Upper lobe of right lung (tissue), 1 donor: ENCODE results near the gene CHD2. TPM values are rescaled to one million over a fixed set of nuclear protein-coding genes. Genes with fewer than 3 reads are reported as not detected.

Experiments used
- ATAC-seq: fragments of 200-7000 bp; cut with Tn5 transposase; one replicate; pipeline ENCODE4 v1.9.1; 2020; ENCODE audit warnings: mild to moderate bottlenecking, moderate library complexity
- DNase-seq: peaks from one replicate; pipeline ENCODE4 v3.0.0-alpha.2; 2020
- H3K27ac ChIP-seq: fragments of 200-600 bp; one replicate; pipeline ENCODE4 v1.8.0; 2022
- H3K27me3 ChIP-seq: fragments of 200-600 bp; one replicate; pipeline ENCODE4 v1.8.0; 2022; ENCODE audit warnings: mild to moderate bottlenecking
- H3K36me3 ChIP-seq: fragments of 200-600 bp; one replicate; pipeline ENCODE4 v1.8.0; 2022
- H3K4me1 ChIP-seq: fragments of 200-600 bp; one replicate; pipeline ENCODE4 v1.8.0; 2022
- H3K4me3 ChIP-seq: fragments of 200-600 bp; one replicate; pipeline ENCODE4 v1.8.0; 2022; ENCODE audit warnings: mild to moderate bottlenecking
- H3K9me3 ChIP-seq: fragments of 200-600 bp; one replicate; pipeline ENCODE4 v1.8.0; 2022
- CTCF ChIP-seq: fragments of 200-600 bp; IDR thresholded peaks from one replicate; pipeline ENCODE4 v1.8.0; 2022; ENCODE audit warnings: antibody characterized with exemption
- intact Hi-C: fragments of 100-400 bp; cut with DNase I; formaldehyde crosslinking; loops from one replicate; pipeline ENCODE4 v1.11.0; 2022
- total RNA-seq: library from RNA; stranded (reverse); fragmentation: NEBNext Ultra II Directional; extraction: Animal tissue kit (Norgen Biotek cat#: 25700); gene quantifications from one replicate; pipeline ENCODE4 v1.2.1, GENCODE V29; 2021
- donor health status: DM: no; HTN: yes; CAD: no; lungs with severe emphysema.

CHD2 gene
- total RNA-seq, 1 donor from 2014 or later, result 161 TPM

- H3K27me3 ChIP-seq, result no peaks in the 10 kb centered on the region
- DNase-seq (no peak), ATAC-seq (no peak)
- no peak overlapping the region for H3K27ac ChIP-seq
- H3K4me1 ChIP-seq, result peaks cover 16% of the 10 kb centered on the region
- no peaks in the 10 kb centered on the region for H3K36me3 ChIP-seq
- intact Hi-C loops, result no loop called here
- no peak overlapping the region for H3K4me3 ChIP-seq
- H3K9me3 ChIP-seq, result no peaks in the 10 kb centered on the region
- no peak for TF ChIP-seq CTCF
Observed at GRCh38 chr15:93051236-93052089, 151.3 kb downstream of the CHD2 start.

- Histone ChIP-seq H3K4me1 (peaks cover 16% of the 10 kb centered on the region), H3K27me3 (no peaks in the 10 kb centered on the region), H3K27ac (no peak overlapping the region), H3K4me3 (no peak overlapping the region), H3K9me3 (no peaks in the 10 kb centered on the region), H3K36me3 (no peaks in the 10 kb centered on the region)
- DNase-seq, result no peak
- TF ChIP-seq CTCF, result no peak
- no peak for ATAC-seq
- intact Hi-C loops, result no loop called here
Observed at GRCh38 chr15:93052090-93052879, 152.2 kb downstream of the CHD2 start.

- no peak for TF ChIP-seq CTCF
- Histone ChIP-seq H3K27me3 (no peaks in the 10 kb centered on the region), H3K4me3 (no peak overlapping the region), H3K4me1 (no peaks in the 10 kb centered on the region), H3K27ac (no peak overlapping the region), H3K9me3 (no peaks in the 10 kb centered on the region), H3K36me3 (no peaks in the 10 kb centered on the region)
- DNase-seq (no peak), ATAC-seq (no peak)
- intact Hi-C loops, result no loop called here
Observed at GRCh38 chr15:93055211-93055610, 155.1 kb downstream of the CHD2 start.

GRCh38 chr15:93056836-93057235 is 156.7 kb downstream of the CHD2 start:
- H3K4me1 ChIP-seq, result peaks cover 7% of the 10 kb centered on the region
- no peak overlapping the region for H3K4me3 ChIP-seq
- no peaks in the 10 kb centered on the region for H3K27me3 ChIP-seq
- ATAC-seq (no peak), DNase-seq (no peak)
- no peak overlapping the region for H3K27ac ChIP-seq
- no peaks in the 10 kb centered on the region for H3K36me3 ChIP-seq
- H3K9me3 ChIP-seq, result no peaks in the 10 kb centered on the region
- no peak for TF ChIP-seq CTCF
- intact Hi-C loops, result no loop called here

- no peaks in the 10 kb centered on the region for H3K9me3 ChIP-seq
- intact Hi-C loops, result no loop called here
- H3K27me3 ChIP-seq, result no peaks in the 10 kb centered on the region
- no peak overlapping the region for H3K27ac ChIP-seq
- no peak for ATAC-seq
- no peak for TF ChIP-seq CTCF
- H3K36me3 ChIP-seq, result no peaks in the 10 kb centered on the region
- H3K4me1 ChIP-seq, result peaks cover 7% of the 10 kb centered on the region
- H3K4me3 ChIP-seq, result no peak overlapping the region
- no peak for DNase-seq
Observed at GRCh38 chr15:93057618-93058017, 157.5 kb downstream of the CHD2 start.
